Occipital lobe (tissue), 2 donors: ENCODE data around the gene TOB1. TPM values are rescaled to one million over a fixed set of nuclear protein-coding genes. Genes with fewer than 3 reads are reported as not detected.
"Not testable (repeated sequence)": the region's sequence is repeated elsewhere in the genome, so short reads cannot be mapped to it uniquely, and the experiment has no call there.

ENCODE experiments used
- DNase-seq: peaks from one replicate; lab custom pipeline; 2025; lab: John Stamatoyannopoulos, UW
- total RNA-seq: library from RNA; depleted of rRNA; stranded (reverse); fragments of >200 nt; gene quantifications from one replicate; pipeline ENCODE4 v1.2.3, GENCODE V29; 2014

Gene TOB1
- total RNA-seq, 1 donor from 2014 or later, result 15.0 TPM

DNA sequence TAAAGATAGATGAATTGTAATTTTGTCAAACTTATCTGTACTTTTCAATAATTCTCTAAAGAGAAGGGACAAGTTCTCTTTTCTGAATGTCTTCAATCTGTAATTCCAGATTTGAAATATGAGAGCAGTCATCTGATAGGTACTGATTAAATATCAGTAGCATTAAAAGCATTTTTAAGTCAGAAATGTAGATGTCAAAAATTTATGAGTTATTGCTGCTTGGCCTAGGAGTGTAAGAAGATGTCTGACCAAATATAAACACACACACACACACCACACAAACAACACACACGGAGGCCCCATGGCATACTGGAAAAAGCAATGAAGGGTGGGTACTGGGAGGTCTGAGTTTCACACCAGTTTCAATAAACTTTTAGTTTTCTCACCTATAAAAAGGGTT, 2.4 kb upstream of the TOB1 start:
- no peak for DNase-seq

DNA sequence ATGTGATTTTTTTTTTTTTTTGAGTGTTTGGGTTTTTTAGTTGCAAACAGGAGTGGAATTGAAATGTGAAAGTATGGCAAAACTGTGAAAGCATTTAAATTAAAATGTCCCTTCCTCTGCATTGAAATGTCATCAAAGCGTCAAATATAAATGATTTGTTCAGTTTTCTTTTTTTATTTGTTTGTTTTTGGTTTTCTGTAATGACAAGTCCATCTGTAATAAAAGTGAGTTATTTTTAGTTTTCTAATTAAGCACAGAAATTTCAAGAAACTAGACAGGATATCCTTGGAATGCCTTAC, 1.9 kb upstream of the TOB1 start:
- no peak for DNase-seq

DNA sequence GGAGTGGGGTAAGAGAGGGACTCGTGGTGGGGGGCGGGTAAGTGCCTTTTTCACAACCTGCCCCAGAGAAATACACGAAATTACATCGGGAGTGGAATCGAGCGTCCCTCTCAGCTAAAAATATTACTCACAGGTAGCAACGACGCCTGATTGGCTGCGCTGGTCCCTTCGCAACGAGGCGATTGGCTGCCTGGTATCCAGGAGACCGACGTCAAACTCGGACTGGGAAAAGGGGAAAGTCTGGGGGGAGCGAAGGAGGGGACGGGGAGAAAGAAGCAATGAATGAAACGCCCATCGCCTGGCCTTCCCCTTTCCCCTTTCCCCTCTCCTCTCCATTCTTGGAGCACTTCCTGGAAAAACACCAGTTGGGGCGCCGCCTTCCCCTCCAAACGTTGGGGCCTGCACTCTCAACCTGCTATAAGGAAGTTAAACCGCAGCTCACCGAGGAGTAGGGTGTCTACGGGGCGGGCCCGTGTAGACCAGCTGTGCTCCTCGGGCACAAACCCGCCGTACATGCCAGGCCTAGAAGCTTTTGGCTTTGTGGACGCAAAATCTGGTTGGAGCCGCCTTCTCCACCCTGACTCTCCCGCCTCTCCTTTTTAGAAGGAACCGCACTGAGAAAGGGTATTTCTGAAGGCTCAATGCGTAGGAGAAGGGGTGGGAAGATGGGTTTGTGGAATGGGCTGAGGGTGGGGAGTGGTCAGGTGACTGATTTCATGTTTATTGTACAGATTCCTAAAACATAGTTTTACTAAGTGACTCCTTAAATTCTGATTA, 1.4 kb upstream of the TOB1 start:
- DNase-seq, result peak; percentile 95

DNA sequence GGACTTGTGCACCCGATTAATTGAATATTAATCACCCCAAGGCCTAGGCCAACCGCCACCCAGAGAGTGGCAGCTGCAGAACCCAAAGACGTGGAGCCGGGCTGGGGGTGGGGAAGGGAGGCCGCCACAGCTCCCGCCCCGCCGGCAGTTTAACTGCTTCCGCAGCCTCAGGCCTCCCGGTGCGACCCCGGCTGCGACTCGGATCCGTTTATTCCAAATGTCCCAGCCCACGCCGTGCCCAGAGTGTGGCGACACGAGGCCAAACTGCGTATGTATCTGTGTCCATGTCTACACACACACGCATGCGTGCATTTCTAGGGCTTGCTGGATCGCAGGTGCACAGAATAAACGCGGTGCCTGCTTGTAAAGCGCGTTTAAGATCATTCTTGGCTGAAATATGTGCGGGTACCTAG, 802 bp upstream of the TOB1 start:
- no peak for DNase-seq

DNA sequence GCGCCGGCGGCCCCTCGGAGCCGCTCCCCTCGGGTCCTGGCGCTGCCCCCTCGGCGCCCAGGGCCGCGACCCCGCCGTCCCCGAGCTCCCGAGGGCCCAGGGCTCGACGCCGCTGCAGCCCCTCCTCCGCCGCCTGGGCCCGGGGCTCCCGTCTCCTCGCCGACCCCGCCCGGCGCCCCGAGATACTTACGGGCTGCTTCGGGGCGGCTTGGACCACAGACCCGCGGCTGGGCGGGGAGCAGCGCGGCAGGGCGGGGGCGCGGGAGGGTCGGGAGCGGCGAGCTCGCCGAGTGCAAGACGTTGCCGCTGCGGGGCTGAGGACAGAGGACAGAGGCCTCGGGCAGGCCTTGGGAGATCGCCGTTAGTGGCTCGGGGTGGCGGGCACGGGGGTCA, 290 bp downstream of the TOB1 start:
- DNase-seq, result no peak

DNA sequence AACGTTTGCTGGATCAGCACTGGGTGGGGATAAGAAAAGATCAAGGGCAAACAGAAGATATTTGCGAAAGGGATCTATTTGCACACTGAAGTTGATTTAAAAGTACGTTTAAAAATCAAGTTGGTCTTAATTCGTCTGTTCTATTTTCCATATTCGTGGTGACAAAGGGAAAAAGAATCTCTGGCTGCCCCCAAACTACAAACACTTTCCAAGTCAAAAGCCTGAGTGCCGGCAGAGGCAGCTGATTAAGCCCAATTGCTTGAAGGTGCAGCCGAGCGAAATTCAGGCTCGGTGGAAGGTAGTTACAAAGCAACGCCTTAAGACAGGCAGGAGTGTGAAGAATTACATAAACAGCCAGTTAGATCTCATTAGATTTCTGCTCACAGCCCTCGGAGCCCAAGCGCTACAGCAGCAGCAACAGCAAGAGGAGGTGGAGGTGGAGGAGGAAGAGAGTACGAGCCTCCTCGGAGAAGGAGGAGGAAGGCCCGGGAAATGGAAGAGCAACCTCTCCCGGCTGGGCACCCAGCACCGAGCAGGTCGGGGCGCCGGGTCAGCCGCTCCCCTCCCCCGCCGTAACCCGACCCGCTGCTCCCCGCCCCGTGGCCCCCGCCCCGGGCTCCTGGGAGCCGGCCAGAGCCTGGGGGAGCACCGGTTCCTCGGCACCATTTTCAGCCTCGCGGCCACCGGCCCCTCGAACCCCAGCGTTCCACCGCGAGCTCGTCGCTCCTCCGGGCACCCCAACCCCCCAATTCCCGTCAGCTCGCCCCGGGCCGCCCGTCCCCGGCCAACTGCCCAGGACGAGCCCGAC, 890 bp downstream of the TOB1 start:
- peak; percentile 70 for DNase-seq

DNA sequence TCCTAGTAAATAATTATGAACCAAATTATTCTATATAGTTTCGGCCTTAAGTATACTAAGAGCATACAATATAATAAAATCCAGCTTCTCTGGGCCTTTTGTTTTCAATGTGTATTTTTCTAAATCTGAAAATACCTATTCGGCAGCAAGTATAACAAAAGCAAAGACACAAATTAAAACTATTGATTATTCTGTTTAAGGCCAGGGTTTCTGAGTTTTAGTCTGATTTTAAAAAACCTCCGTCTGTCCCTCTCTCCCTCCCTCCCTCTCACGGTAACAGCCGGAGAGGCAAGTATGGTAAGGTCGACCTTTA, 1.5 kb downstream of the TOB1 start:
- no peak for DNase-seq

DNA sequence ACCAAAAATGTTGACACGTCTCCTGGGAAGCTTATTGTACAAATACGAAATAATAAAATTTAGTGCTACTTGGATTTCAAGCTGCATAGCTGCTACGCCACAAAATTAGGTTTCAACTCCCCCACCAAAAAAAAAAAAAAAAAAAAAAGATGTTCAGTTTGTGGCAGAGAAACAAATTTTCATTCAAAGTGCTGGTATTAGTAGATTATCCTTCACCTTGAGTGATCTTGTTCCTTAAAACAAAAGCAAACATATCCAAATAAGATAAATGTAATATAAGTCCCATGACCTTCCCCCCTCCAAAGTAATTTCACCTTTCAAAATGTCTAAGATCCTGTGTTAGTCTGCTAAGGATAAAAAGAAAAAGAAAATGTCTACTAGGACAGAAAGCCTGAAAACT, 2.2 kb downstream of the TOB1 start:
- no peak for DNase-seq

DNA sequence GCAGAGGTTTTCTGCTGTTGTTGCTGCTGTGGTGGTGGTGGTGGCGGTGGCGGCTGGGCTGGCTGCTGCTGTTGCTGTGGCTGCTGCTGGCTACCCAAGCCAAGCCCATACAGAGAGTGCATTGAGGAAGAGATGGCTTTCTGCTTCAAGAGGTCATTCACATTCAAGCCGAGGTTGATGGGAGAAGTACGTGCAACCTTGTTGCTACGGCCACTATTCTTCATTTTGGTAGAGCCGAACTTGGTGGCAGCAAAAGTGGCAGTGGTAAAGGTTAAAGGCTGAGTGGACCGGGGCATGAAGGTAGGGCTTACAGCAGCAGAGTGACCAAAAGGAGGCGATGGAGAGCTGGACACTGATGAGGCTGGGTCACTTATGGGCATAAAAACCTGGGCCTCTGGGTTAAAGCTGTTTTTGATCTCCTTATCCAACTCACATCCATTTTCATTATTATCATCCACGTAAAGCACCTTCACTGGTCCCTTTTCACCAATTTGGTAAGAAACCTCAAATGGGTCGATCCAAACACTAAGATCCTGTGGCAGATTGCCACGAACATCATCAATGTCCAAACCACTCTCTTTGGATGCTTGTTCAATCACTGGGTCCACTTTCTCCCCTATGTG, 2.8 kb downstream of the TOB1 start:
- DNase-seq, result no peak

DNA sequence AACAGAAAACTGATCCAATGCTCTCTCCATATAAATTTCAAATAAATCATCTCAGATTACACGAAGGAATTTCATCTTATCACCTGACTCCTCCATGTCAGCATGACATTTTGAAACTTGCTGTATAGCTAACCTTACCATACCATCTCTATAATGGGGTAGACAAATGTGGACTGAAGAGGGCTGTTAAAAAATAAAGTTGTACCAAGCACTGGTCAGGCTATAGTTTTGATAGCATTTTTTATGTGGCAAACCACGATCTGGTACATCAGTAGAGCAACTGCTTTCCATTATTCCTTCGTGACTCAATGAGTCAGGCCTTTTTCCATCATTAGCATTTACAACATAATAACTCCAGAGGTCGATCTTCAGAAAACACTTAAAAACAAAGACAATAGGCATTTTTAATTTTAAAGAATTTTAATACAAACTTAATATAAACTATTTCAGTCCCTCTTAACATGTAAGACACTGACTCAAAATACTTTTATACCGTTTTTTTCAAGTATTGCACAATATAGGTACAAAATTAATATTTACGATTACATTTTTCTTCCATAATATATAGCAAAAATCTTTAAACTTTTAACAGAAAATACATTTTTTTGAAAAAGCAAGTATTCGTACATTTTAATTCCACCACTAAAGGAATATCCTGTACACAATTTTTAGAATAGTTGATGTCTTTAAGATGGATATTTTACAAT, 4.2 kb downstream of the TOB1 start:
- no peak for DNase-seq

DNA sequence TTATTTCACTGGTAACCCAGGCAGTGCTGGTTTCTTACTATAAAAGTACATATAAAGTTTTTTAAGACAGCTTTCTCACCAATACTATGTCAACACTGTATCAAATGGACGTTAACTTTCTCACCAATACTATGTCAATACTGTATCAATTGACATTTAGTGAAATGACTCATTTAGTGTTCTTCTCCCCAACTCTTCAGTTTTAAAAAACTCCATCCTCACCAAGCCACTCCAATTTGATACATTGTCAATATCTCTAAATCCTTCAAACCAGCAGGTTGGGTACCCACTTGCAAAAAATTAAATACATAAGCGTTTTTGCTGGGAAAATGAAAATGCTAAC, 4.8 kb downstream of the TOB1 start:
- no peak for DNase-seq

DNA sequence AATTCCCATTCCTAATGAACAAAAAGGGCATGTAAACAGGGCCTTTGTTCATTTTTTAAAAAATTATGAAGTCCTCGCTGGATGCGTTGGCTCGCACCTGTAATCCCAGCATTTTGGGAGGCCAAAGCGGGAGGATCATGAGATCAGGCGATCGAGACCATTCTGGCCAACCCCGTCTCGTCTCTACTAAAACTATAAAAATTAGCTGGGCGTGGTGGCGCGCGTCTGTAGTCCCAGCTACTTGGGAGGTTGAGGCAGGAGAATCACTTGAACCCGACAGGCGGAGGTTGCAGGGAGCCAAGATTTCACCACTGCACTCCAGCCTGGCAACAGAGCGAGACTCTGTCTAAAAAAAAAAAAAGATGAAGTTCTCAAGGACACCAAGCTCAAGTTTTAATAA, 6.4 kb downstream of the TOB1 start:
- DNase-seq, result not testable (repeated sequence)

DNA sequence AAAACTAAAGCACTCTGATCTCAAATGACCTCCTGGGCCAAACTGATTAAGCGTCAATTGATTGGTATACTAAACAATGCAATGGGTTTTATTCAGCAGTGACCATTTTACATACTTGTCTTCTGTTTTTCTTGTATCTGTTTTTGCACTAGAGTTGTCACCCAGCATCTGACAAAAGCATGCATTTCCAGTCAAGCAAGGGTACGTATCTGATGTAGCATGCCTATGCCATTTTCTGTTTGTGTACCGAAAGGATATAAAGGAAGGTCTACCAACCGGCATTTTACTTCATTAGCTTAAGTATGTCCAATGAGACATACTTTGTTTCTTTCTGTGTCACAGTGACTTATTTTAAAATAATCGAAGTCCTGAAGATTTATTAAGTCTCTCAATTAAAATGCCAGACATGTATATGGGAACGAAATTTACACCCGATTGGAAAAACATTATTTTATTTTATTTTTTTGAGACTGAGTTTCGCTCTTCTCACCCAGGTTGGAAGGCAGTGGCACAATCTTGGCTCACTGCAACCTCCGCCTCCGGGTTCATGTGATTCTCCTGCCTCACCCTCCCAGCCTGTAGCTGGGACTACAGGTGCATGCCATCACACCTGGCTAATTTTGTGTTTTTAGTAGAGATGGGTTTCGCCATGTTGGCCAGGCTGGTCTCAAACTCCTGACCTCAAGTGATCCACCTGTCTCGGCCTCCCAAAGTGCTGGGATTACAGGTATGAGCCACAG, 7.5 kb downstream of the TOB1 start:
- no peak for DNase-seq

DNA sequence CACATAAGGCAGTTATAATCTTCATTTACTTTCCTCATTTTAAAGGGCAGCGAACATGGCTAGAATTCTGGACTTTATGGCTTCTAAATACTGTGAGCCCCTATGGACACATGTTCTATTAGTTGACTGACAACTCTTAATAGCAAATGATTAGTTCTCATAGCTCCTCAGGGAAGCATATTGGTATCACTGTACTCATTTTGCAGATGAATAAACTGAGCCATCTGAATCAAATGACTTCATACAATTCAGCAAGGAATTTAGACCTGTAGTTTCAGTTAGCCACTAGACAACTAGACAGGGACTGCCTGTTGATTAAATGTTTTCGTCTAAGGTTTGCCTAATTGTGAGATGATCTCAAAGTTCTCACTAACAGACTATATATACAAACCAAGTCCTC, 9.7 kb downstream of the TOB1 start:
- DNase-seq, result no peak

DNA sequence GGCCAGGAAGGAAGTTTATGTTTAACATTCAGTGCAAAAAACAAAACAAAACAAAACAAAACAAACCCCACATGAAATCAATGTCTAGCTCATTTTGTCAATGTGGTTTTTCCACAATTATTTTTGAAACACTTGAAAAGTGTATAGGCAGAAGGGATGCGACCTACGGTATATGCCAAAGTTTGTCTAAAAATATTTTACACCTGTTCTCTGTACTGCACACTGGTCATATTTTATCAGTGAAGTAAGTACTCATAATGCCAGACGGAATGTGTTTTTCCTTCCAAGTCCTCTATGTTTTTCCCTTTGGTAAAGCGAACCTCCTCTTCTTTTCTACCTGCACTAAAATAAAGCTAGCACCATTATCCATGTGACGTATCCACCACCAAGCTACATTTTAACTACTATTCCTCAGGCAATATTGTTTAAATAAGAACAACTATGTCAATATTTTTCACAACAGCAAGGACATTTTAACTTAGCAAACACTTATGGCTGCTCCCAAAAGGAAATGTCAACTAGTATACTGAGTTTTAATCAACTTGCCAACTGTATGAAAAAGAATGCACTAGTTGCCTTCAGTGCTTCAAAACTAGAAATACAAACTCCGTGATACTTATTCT, 10.3 kb downstream of the TOB1 start:
- no peak for DNase-seq

DNA sequence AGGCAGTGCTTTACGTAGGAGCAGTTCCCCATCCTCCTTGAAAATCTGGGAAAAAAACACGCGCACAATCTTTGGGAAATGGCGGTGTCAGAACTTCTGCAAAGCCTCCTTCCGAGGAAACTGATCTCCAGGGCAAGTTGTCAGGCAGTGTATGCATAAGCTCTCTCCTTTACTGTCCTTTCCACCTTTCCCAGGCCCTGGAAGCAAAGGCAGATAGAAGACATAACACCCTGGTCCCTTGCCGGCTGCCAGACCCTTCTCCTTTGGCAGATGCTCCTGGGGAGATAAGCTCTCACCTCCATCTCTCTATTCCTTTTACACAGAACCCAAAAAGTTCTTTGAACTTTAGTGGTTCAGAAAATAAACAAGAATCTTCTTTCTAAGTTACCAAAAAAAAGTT, 12.4 kb downstream of the TOB1 start:
- DNase-seq, result no peak

DNA sequence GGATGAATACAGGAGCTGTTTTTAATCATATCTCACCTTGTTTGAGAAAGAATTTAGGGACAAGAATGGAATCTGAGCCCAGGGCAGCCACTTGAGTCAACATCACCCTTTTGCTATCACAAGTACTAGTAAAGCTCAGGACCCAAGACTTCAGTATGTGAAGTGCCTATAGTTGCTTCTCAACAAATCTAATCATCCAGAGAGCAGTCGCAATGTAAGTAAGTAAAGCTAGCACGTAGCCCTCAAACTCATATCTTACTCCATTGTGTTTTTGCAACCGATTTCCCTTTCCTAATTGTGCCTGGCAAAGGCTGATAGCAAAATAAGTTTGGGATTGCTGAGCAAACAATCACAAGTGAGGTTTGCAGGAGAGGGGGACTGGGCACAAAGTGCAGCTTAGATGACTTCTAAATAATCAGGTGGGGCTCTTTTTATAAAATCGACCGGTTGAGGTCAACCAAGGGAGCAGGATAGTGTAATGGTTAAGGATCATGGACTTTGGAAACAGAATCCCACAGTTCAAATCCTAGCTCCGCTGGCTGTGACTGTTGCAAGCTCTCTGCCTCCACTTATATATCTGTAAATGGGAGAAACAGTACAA, 13.0 kb downstream of the TOB1 start:
- DNase-seq, result no peak

DNA sequence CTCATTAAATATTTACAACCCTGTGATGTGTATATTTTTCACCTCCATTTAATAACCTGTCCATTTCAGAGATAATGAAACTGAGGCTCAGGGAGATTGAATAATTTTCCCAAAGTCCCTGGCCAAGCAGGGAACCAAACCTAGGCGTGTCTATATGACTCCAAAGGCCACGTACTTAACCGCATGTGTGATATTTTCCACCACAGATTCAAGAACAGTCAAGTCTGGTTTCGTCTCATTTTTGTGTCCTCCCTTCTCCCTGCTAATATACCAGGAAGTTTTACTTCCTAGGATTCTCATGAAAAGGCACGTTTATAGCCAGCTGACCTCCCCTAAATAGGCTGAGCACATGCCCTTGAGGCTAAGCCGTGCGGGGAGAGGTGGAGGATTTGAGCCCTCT, 15.5 kb downstream of the TOB1 start:
- no peak for DNase-seq

DNA sequence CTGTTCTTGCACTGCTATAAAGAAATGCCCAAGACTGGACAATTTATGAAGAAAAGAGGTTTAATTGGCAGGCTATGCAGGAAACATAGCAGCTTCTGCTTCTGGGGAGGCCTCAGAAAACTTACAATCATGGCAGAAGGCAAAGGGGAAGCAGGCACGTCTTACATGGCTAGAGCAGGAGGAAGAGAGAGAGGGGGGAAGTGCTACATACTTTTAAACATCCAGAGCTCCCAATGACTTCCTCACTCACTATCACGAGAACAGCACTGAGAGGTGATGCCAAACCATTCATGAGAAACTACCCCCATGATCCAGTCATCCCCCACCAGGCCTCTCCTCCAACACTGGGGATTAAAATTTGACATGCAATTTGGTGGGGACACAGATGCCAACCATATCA, 17.4 kb downstream of the TOB1 start:
- no peak for DNase-seq

DNA sequence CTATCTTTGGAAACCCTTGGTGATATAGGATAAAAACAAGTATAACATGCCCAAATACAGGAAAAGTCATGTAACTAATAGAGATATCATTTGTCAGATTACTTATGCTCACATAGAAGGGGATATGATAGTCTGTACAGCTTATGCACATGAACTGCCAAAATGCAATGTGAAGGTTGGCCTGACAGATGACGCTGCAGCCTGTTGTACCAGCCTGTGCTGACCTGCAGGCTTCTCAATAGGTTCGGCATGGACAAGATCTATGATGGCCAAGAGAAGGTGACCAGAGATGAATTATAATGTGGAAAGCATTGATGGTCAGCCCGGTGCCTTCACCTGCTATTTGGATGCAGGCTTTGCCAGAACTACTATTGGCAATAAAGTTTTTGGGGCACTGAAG, 18.1 kb downstream of the TOB1 start:
- DNase-seq, result no peak

DNA sequence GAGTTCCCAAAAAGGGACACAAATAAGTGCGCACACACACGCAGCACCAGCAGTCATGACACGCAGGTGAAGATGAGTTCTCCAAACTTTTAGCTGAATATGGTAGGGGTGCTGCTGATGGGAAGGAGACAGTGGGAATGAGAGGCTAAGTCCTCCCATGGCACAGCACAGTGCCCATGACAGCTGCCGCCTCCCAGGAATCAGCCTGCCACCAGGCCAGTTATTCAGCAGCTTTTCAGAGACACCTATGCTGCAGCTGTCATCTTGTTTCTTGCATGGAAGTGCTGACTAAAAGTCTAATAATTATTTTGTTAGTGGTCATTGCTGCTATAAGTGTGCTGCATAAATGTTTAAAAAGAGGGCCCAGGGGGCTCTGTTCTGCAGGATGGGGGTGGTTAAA, 18.6 kb downstream of the TOB1 start:
- no peak for DNase-seq
